ENCODE data around the gene ACOXL.

ACOXL gene

GRCh38 chr2:111122631-111123421 is 390.5 kb downstream of the ACOXL start:
- DNase-seq (ENCODE audit: low read depth in 1 of 2, low spot score in 1 of 2), result peak in 1 of 2 donors; percentile 10

GRCh38 chr2:111123751-111124150 is 391.4 kb downstream of the ACOXL start:
- DNase-seq (ENCODE audit: low read depth in 1 of 2, low spot score in 1 of 2), result no peak

- DNase-seq (ENCODE audit: low read depth in 1 of 2, low spot score in 1 of 2), result no peak
Observed at GRCh38 chr2:111126581-111126980, 394.2 kb downstream of the ACOXL start.

GRCh38 chr2:111127351-111127750 is 395.0 kb downstream of the ACOXL start:
- no peak for DNase-seq (ENCODE audit: low read depth in 1 of 2, low spot score in 1 of 2)

- DNase-seq (ENCODE audit: low read depth in 1 of 2, low spot score in 1 of 2), result no peak
Observed at GRCh38 chr2:111128096-111128495, 395.7 kb downstream of the ACOXL start.

- DNase-seq (ENCODE audit: low read depth in 1 of 2, low spot score in 1 of 2), result no peak
Observed at GRCh38 chr2:111133603-111134002, 401.2 kb downstream of the ACOXL start.

- no peak for DNase-seq (ENCODE audit: low read depth in 1 of 2, low spot score in 1 of 2)
Observed at GRCh38 chr2:111134055-111134454, 401.7 kb downstream of the ACOXL start.

GRCh38 chr2:111135237-111135909 is 403.0 kb downstream of the ACOXL start:
- DNase-seq (ENCODE audit: low read depth in 1 of 2, low spot score in 1 of 2), result no peak

- DNase-seq (ENCODE audit: low read depth in 1 of 2, low spot score in 1 of 2), result no peak
Observed at GRCh38 chr2:111135910-111136297, 403.5 kb downstream of the ACOXL start.

GRCh38 chr2:111138839-111139238 is 406.5 kb downstream of the ACOXL start:
- DNase-seq (ENCODE audit: low read depth in 1 of 2, low spot score in 1 of 2), result no peak

- DNase-seq (ENCODE audit: low read depth in 1 of 2, low spot score in 1 of 2), result no peak
Observed at GRCh38 chr2:111139637-111140317, 407.4 kb downstream of the ACOXL start.

GRCh38 chr2:111140815-111141214 is 408.4 kb downstream of the ACOXL start:
- no peak for DNase-seq (ENCODE audit: low read depth in 1 of 2, low spot score in 1 of 2)

- DNase-seq (ENCODE audit: low read depth in 1 of 2, low spot score in 1 of 2), result no peak
Observed at GRCh38 chr2:111142101-111142500, 409.7 kb downstream of the ACOXL start.

- no peak for DNase-seq (ENCODE audit: low read depth in 1 of 2, low spot score in 1 of 2)
Observed at GRCh38 chr2:111143107-111143842, 410.9 kb downstream of the ACOXL start.

- DNase-seq (ENCODE audit: low read depth in 1 of 2, low spot score in 1 of 2), result no peak
Observed at GRCh38 chr2:111143843-111144198, 411.4 kb downstream of the ACOXL start.

GRCh38 chr2:111145103-111145760 is 412.9 kb downstream of the ACOXL start:
- no peak for DNase-seq (ENCODE audit: low read depth in 1 of 2, low spot score in 1 of 2)

GRCh38 chr2:111145951-111146350 is 413.6 kb downstream of the ACOXL start:
- no peak for DNase-seq (ENCODE audit: low read depth in 1 of 2, low spot score in 1 of 2)

- no peak for DNase-seq (ENCODE audit: low read depth in 1 of 2, low spot score in 1 of 2)
Observed at GRCh38 chr2:111148225-111148873, 416.0 kb downstream of the ACOXL start.

- no peak for DNase-seq (ENCODE audit: low read depth in 1 of 2, low spot score in 1 of 2)
Observed at GRCh38 chr2:111148925-111149324, 416.6 kb downstream of the ACOXL start.

- DNase-seq (ENCODE audit: low read depth in 1 of 2, low spot score in 1 of 2), result no peak
Observed at GRCh38 chr2:111149882-111150455, 417.6 kb downstream of the ACOXL start.
